Gastrocnemius medialis (tissue), 4 donors: ENCODE results near the gene SLC25A47.

Experiments
- CTCF ChIP-seq, 5 experiments: fragments of 450-650 bp in 3 of 5; fragments of 200-600 bp in 2 of 5; sonication (generic) in 2 of 5; IDR thresholded peaks in 4 of 5; conservative IDR thresholded peaks in 1 of 5; 1 replicate in 4 of 5; 2 replicates in 1 of 5; pipeline ENCODE4 v1.5.1; 2016 to 2019; ENCODE audit warnings: antibody characterized with exemption in 5 of 5, mild to moderate bottlenecking in 3 of 5, moderate library complexity in 3 of 5
- POLR2A ChIP-seq, 2 donors: fragments of 450-650 bp; IDR thresholded peaks; one replicate each; pipeline ENCODE4 v1.6.1; 2017; ENCODE audit warnings: antibody characterized with exemption in 2 of 2, mild to moderate bottlenecking in 2 of 2, moderate library complexity in 2 of 2

GRCh38 chr14:100350986-100351385, 27.8 kb downstream of the SLC25A47 start:
- no peak for TF ChIP-seq CTCF (IDR thresholded peaks at IDR 0.05 in 4 of 5, conservative IDR thresholded peaks at IDR 0.05 in 1 of 5)
- TF ChIP-seq POLR2A (IDR thresholded peaks at IDR 0.05) = no peak
